ENCODE data around the gene GYS1. TPM values are rescaled to one million over a fixed set of nuclear protein-coding genes. Genes with fewer than 3 reads are reported as not detected.

GYS1 gene
- total and polyA plus RNA-seq, 10 of the 15 experiments (the other 5 are each of a cell fraction or from before 2014, with no cell fraction given), result 3.7 to 62.0 (median 37.3) TPM

GRCh38 chr19:49022116-49022515, 29.0 kb upstream of the GYS1 start:
- 65% methylated on average over 8 of the region's 9 CpGs for WGBS (ENCODE audit: insufficient coverage, insufficient replicate concordance, low lambda C conversion rate, missing lambda C conversion rate)
- no peak for FAIRE-seq
- RAD21 ChIA-PET (ENCODE audit: unreplicated experiment), result interaction anchor here (0.6 kb wide), 1 partner anchor 85 kb away, joined by 3 read pairs; no protein-coding TSS in a partner anchor

DNA sequence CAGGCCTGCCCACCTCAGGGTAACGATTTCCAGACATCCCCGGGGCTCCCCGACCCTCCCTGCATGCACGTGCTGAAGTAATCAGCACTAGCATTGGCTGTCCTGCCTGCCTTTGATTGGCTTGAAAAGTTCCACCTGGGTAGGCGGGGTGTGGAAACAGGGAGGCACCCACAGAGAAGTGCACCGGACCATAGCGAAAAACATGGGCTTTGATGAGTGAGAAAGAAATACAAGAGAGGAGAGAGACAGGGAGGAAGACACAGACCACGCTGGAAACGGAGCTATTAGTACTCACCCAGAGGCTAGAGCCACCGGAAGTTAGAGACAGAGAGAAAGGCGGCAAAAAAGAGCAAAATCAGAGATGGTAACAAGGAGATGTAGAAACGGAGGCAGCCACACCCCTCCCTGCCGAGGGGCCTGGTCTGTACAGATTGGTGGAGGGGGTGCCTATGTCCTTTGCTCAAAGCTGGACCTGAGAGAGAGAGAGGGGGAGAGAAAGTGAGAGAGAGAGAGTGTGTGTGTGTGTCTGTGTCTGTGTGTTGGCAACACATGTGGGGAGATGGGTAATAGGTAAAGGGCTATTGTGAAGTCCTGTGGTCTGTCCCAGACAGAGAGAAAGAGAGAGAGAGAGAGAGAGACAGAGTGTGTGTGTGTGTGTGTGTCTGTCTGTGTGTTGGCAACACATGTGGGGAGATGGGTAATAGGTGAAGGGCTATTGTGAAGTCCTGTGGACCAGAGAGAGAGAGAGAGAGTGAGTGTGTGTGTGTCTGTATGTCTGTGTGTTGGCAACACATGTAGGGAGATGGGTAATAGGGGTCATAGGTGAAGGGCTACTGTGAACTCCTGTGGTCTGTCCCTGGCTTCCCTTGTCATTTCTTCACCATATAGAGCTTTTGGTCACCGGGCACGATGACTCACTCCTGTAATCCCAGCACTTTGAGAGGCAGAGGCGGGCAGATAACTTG, 28.1 kb upstream of the GYS1 start:
- Histone ChIP-seq H2AFZ (ENCODE audit: control insufficient read depth, low read depth, low read length) (peak overlapping the region; percentile 15), H3K4me2 (ENCODE audit: control insufficient read depth, insufficient read depth) (no peak overlapping the region)
- FAIRE-seq, result no peak

More at GRCh38 chr19:49022116-49022515, 29.0 kb upstream of the GYS1 start:
- Histone ChIP-seq H3K9ac (ENCODE audit: control insufficient read depth, insufficient read depth, low read length) (no peak overlapping the region), H3K27ac (ENCODE audit: control insufficient read depth, insufficient read depth) (no peak overlapping the region), H2AFZ (ENCODE audit: control insufficient read depth, low read depth, low read length) (no peak overlapping the region), H3K9me3 (replicated peaks; ENCODE audit: control insufficient read depth, insufficient read depth, low read length) (no peaks in the 10 kb centered on the region), H3K27me3 (replicated peaks in 1 of 2; ENCODE audit: control insufficient read depth in 2 of 2, insufficient read depth in 2 of 2, low read length in 1 of 2) (no peaks in the 10 kb centered on the region), H3K4me2 (ENCODE audit: control insufficient read depth, insufficient read depth) (no peak overlapping the region), H3K36me3 (ENCODE audit: control insufficient read depth in 2 of 2, insufficient read depth in 2 of 2, low read length in 1 of 2) (no peaks in the 10 kb centered on the region), H3K79me2 (ENCODE audit: control insufficient read depth, insufficient read depth, low read length) (no peaks in the 10 kb centered on the region), H3K4me1 (ENCODE audit: control insufficient read depth, insufficient read depth, low read length) (peaks cover 15% of the 10 kb centered on the region), H3K4me3 (no peak overlapping the region), H4K20me1 (ENCODE audit: control insufficient read depth, insufficient read depth) (no peaks in the 10 kb centered on the region)
- in situ Hi-C loops (cut with MboI), result no loop called here
- DNase-seq (ENCODE audit: low read depth, low spot score) (no peak), ATAC-seq (no peak)
- SMC1A ChIA-PET (ENCODE audit: uncharacterized antibody, unreplicated experiment), result no interaction called here
- no TSS peak for BruUV-seq (replicated peaks)
- intact Hi-C loops (cut with micrococcal nuclease; ENCODE audit: unreplicated experiment), result no loop called here
- POLR2A ChIA-PET, result no interaction called here
- CTCF ChIA-PET, result interaction anchor here (0.8 to 1.8 kb wide), 2 partner anchors 76 to 177 kb away, joined by 3 to 5 read pairs; no protein-coding TSS in a partner anchor
- no peak for TF ChIP-seq NFYA (IDR thresholded peaks at IDR 0.05; ENCODE audit: borderline replicate concordance, low read depth, low read length)
- no peak for TF ChIP-seq IRF4 (IDR thresholded peaks at IDR 0.05; ENCODE audit: low read depth, low read length)
- TF ChIP-seq ZNF24 (IDR thresholded peaks at IDR 0.05), result no peak
- no peak for TF ChIP-seq GABPA (IDR thresholded peaks at IDR 0.05; ENCODE audit: low read depth)

More for the DNA sequence above, 28.1 kb upstream of the GYS1 start:
- ChIA-PET POLR2A (interaction anchor here (0.5 kb wide), 1 partner anchor 140 kb away, joined by 5 read pairs; no protein-coding TSS in a partner anchor), SMC1A (ENCODE audit: uncharacterized antibody, unreplicated experiment) (no interaction called here), RAD21 (ENCODE audit: unreplicated experiment) (interaction anchor here (0.6 kb wide), 1 partner anchor 247 kb away, joined by 3 read pairs; no protein-coding TSS in a partner anchor), CTCF (interaction anchor here (0.8 to 1.8 kb wide), 2 partner anchors 77 to 178 kb away, joined by 3 to 5 read pairs; no protein-coding TSS in a partner anchor)
- Histone ChIP-seq H3K27me3 (replicated peaks in 1 of 2; ENCODE audit: control insufficient read depth in 2 of 2, insufficient read depth in 2 of 2, low read length in 1 of 2) (no peaks in the 10 kb centered on the region), H3K9me3 (replicated peaks; ENCODE audit: control insufficient read depth, insufficient read depth, low read length) (no peaks in the 10 kb centered on the region), H3K79me2 (ENCODE audit: control insufficient read depth, insufficient read depth, low read length) (no peaks in the 10 kb centered on the region), H4K20me1 (ENCODE audit: control insufficient read depth, insufficient read depth) (no peaks in the 10 kb centered on the region), H3K9ac (ENCODE audit: control insufficient read depth, insufficient read depth, low read length) (no peak overlapping the region), H3K4me1 (ENCODE audit: control insufficient read depth, insufficient read depth, low read length) (peaks cover 15% of the 10 kb centered on the region), H3K4me3 (no peak overlapping the region), H3K36me3 (ENCODE audit: control insufficient read depth in 2 of 2, insufficient read depth in 2 of 2, low read length in 1 of 2) (no peaks in the 10 kb centered on the region; a peak in 1 of 4 replicates), H3K27ac (ENCODE audit: control insufficient read depth, insufficient read depth) (no peak overlapping the region)
- intact Hi-C loops (cut with micrococcal nuclease; ENCODE audit: unreplicated experiment) (no loop called here), in situ Hi-C loops (cut with MboI) (no loop called here)
- DNase-seq (ENCODE audit: low read depth, low spot score), result no peak
- BruUV-seq (replicated peaks), result no TSS peak
- TF ChIP-seq RUNX3 (IDR thresholded peaks at IDR 0.05; ENCODE audit: low read length) (peak; percentile 9; the same call in 1 of the 2 replicates), NR2F1 (conservative IDR thresholded peaks at IDR 0.05) (peak; percentile 80), ZZZ3 (IDR thresholded peaks at IDR 0.05; ENCODE audit: control insufficient read depth, insufficient read length, low read depth) (no peak), BHLHE40 (IDR thresholded peaks at IDR 0.05; ENCODE audit: borderline replicate concordance in 1 of 2, low read depth in 2 of 2, low read length in 1 of 2) (peak; percentile 61 to 81), KLF5 (IDR thresholded peaks at IDR 0.05; ENCODE audit: partially characterized antibody) (no peak), PAX5 (IDR thresholded peaks at IDR 0.05; ENCODE audit: borderline replicate concordance, low read depth, low read length) (0 out of 2 replicates have a peak, but pooled peaks have one; percentile 40)
- 12% methylated on average over 16 of the region's 16 CpGs for WGBS (ENCODE audit: insufficient coverage, insufficient replicate concordance, low lambda C conversion rate, missing lambda C conversion rate)
- peak; percentile 16; the same call in 2 of the 3 replicates for ATAC-seq

Measured in GM12878 (cell line).